ENCODE data around the gene DTL. TPM values are rescaled to one million over a fixed set of nuclear protein-coding genes. Genes with fewer than 3 reads are reported as not detected.

DTL gene
- total RNA-seq, 2 experiments from 2014 or later = 61.7 to 64.4 TPM

GRCh38 chr1:212009561-212009960, 26.0 kb upstream of the DTL start:
- H3K36me3 ChIP-seq (ENCODE audit: insufficient read depth, low read length) = peaks cover 80% of the 10 kb centered on the region
- BruUV-seq (replicated peaks) = no TSS peak
- H4K20me1 ChIP-seq (ENCODE audit: insufficient read depth, low read length) = 0 out of 2 replicates have a peak, but pooled peaks cover 4% of the 10 kb centered on the region
- H3K27ac ChIP-seq (ENCODE audit: low read depth, low read length, poor library complexity, severe bottlenecking) = no peak overlapping the region
- ChIA-PET CTCF (ENCODE audit: unreplicated experiment) (interaction anchor here (1.3 kb wide), 1 partner anchor 329 kb away, joined by 3 read pairs; no protein-coding TSS in a partner anchor), POLR2A (interaction anchor here (1.1 to 1.9 kb wide), 3 partner anchors 17 to 26 kb away, joined by 3 to 7 read pairs (median 4); partner anchors contain the start of genes DTL and INTS7)
- no peak overlapping the region for H3K4me3 ChIP-seq (ENCODE audit: low read depth, low read length, poor library complexity, severe bottlenecking)
- no peaks in the 10 kb centered on the region for H3K4me1 ChIP-seq (ENCODE audit: insufficient read depth, low read length, poor library complexity, severe bottlenecking)
- intact Hi-C loops (cut with micrococcal nuclease; ENCODE audit: unreplicated experiment) = no loop called here
- TF ChIP-seq, protein P1, sequence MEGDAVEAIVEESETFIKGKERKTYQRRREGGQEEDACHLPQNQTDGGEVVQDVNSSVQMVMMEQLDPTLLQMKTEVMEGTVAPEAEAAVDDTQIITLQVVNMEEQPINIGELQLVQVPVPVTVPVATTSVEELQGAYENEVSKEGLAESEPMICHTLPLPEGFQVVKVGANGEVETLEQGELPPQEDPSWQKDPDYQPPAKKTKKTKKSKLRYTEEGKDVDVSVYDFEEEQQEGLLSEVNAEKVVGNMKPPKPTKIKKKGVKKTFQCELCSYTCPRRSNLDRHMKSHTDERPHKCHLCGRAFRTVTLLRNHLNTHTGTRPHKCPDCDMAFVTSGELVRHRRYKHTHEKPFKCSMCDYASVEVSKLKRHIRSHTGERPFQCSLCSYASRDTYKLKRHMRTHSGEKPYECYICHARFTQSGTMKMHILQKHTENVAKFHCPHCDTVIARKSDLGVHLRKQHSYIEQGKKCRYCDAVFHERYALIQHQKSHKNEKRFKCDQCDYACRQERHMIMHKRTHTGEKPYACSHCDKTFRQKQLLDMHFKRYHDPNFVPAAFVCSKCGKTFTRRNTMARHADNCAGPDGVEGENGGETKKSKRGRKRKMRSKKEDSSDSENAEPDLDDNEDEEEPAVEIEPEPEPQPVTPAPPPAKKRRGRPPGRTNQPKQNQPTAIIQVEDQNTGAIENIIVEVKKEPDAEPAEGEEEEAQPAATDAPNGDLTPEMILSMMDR (conservative IDR thresholded peaks at IDR 0.05; ENCODE audit: low read length) = no peak
- TF ChIP-seq EZH2phosphoT487 (IDR thresholded peaks at IDR 0.05; ENCODE audit: borderline replicate concordance, low read depth, low read length) = no peak
- no peaks in the 10 kb centered on the region for H3K9me3 ChIP-seq (ENCODE audit: low read length)
- no peaks in the 10 kb centered on the region for H3K79me2 ChIP-seq (ENCODE audit: insufficient read depth, low read depth, low read length)
- no peaks in the 10 kb centered on the region for H3K9me2 ChIP-seq (ENCODE audit: insufficient read depth, low read length)
- DNase-seq (ENCODE audit: low spot score) = no peak
- no peak overlapping the region for H3K4me2 ChIP-seq (ENCODE audit: low read length)
- no peak overlapping the region for H2AFZ ChIP-seq (ENCODE audit: low read length)

- 0 out of 2 replicates have a peak, but pooled peaks cover 4% of the 10 kb centered on the region for H4K20me1 ChIP-seq (ENCODE audit: insufficient read depth, low read length)
- CTCF ChIA-PET (ENCODE audit: unreplicated experiment) = interaction anchor here (1.3 kb wide), 1 partner anchor 329 kb away, joined by 3 read pairs; no protein-coding TSS in a partner anchor
- peaks cover 80% of the 10 kb centered on the region for H3K36me3 ChIP-seq (ENCODE audit: insufficient read depth, low read length)
- H3K4me1 ChIP-seq (ENCODE audit: insufficient read depth, low read length, poor library complexity, severe bottlenecking) = no peaks in the 10 kb centered on the region
- intact Hi-C loops (cut with micrococcal nuclease; ENCODE audit: unreplicated experiment) = loop anchor here (5.0 kb wide), 1 partner anchor 447 kb away; no protein-coding TSS in a partner anchor
- no peaks in the 10 kb centered on the region for H3K9me2 ChIP-seq (ENCODE audit: insufficient read depth, low read length)
- BruUV-seq (replicated peaks) = no TSS peak
- no peak for DNase-seq (ENCODE audit: low spot score)
- H3K9me3 ChIP-seq (ENCODE audit: low read length) = no peaks in the 10 kb centered on the region
- H3K4me2 ChIP-seq (ENCODE audit: low read length) = no peak overlapping the region
- H2AFZ ChIP-seq (ENCODE audit: low read length) = no peak overlapping the region
- TF ChIP-seq, protein P1 (conservative IDR thresholded peaks at IDR 0.05; ENCODE audit: low read length) = no peak
- TF ChIP-seq EZH2phosphoT487 (IDR thresholded peaks at IDR 0.05; ENCODE audit: borderline replicate concordance, low read depth, low read length) = no peak
- H3K4me3 ChIP-seq (ENCODE audit: low read depth, low read length, poor library complexity, severe bottlenecking) = no peak overlapping the region
- POLR2A ChIA-PET = interaction anchor here (0.7 to 1.9 kb wide), 4 partner anchors 18 to 215 kb away, joined by 3 to 7 read pairs (median 4); partner anchors contain the start of genes DTL and INTS7
- no peak overlapping the region for H3K27ac ChIP-seq (ENCODE audit: low read depth, low read length, poor library complexity, severe bottlenecking)
- no peaks in the 10 kb centered on the region for H3K79me2 ChIP-seq (ENCODE audit: insufficient read depth, low read depth, low read length)
Observed at GRCh38 chr1:212010004-212010403, 25.5 kb upstream of the DTL start.

Data from OCI-LY7 (cell line).